SK-N-SH treated with all-trans-retinoic acid at 6 μM for 48 hours (cell line): ENCODE results near the gene TTC34.

Experiments used
- ATAC-seq: fragments of 200-7000 bp; cut with Tn5 transposase; 3 replicates; pipeline ENCODE4 v1.9.1; 2020; ENCODE audit warnings: mild to moderate bottlenecking, moderate library complexity
- ARNTL ChIP-seq: fragments of 450-650 bp; formaldehyde crosslinking; IDR thresholded peaks from 2 replicates; pipeline ENCODE4 v1.5.0; 2020; ENCODE audit warnings: low read depth, mild to moderate bottlenecking, moderate library complexity, borderline replicate concordance
- BACH2 ChIP-seq: fragments of 250-450 bp; sonication (Bioruptor Pico); IDR thresholded peaks from 2 replicates; pipeline ENCODE4 v1.9.0; 2021; ENCODE audit warnings: mild to moderate bottlenecking, borderline replicate concordance
- CSDC2 ChIP-seq: fragments of 250-450 bp; sonication (Bioruptor Pico); IDR thresholded peaks from 2 replicates; pipeline ENCODE4 v1.5.0; 2020; ENCODE audit warnings: mild to moderate bottlenecking, moderate library complexity
- ESRRG ChIP-seq: fragments of 250-450 bp; sonication (Bioruptor Pico); IDR thresholded peaks from 2 replicates; pipeline ENCODE4 v1.6.1; 2021; ENCODE audit warnings: mild to moderate bottlenecking
- GLIS3 ChIP-seq: fragments of 250-450 bp; sonication (Bioruptor Pico); IDR thresholded peaks from 2 replicates; pipeline ENCODE4 v1.5.0; 2020; ENCODE audit warnings: mild to moderate bottlenecking, moderate library complexity
- ISL1 ChIP-seq: fragments of 250-450 bp; sonication (Bioruptor Pico); IDR thresholded peaks from 2 replicates; pipeline ENCODE4 v2.1.2; 2022; ENCODE audit warnings: mild to moderate bottlenecking, moderate library complexity
- OSR1 ChIP-seq: fragments of 250-450 bp; sonication (Bioruptor Pico); IDR thresholded peaks from 2 replicates; pipeline ENCODE4 v1.8.0; 2022; ENCODE audit warnings: moderate library complexity, mild to moderate bottlenecking, inconsistent platforms
- PPARA ChIP-seq: fragments of 250-450 bp; sonication (Bioruptor Pico); IDR thresholded peaks from 2 replicates; pipeline ENCODE4 v1.5.0; 2020; ENCODE audit warnings: mild to moderate bottlenecking, borderline replicate concordance
- RARB ChIP-seq: fragments of 250-450 bp; sonication (Bioruptor Pico); IDR thresholded peaks from 2 replicates; pipeline ENCODE4 v1.8.0; 2021; ENCODE audit warnings: mild to moderate bottlenecking, moderate library complexity
- SNAI2 ChIP-seq: fragments of 250-450 bp; sonication (Bioruptor Pico); IDR thresholded peaks from 2 replicates; pipeline ENCODE4 v1.5.0; 2020; ENCODE audit warnings: mild to moderate bottlenecking, moderate library complexity
- TCF4 ChIP-seq: fragments of 250-450 bp; sonication (Bioruptor Pico); IDR thresholded peaks from 2 replicates; pipeline ENCODE4 v1.8.0; 2021; ENCODE audit warnings: mild to moderate bottlenecking, moderate library complexity, borderline replicate concordance
- TOX ChIP-seq: fragments of 250-450 bp; sonication (Bioruptor Pico); IDR thresholded peaks from 2 replicates; pipeline ENCODE4 v1.8.0; 2021; ENCODE audit warnings: mild to moderate bottlenecking, moderate library complexity, borderline replicate concordance
- ZC3H10 ChIP-seq: fragments of 250-450 bp; sonication (Bioruptor Pico); IDR thresholded peaks from 2 replicates; pipeline ENCODE4 v1.5.1; 2021; ENCODE audit warnings: mild to moderate bottlenecking, moderate library complexity
- ZFP3 ChIP-seq: fragments of 250-450 bp; sonication (Bioruptor Pico); IDR thresholded peaks from 2 replicates; pipeline ENCODE4 v1.5.0; 2020; ENCODE audit warnings: mild to moderate bottlenecking, moderate library complexity
- ZFP30 ChIP-seq: fragments of 450-650 bp; formaldehyde crosslinking; IDR thresholded peaks from 2 replicates; pipeline ENCODE4 v1.5.0; 2022; ENCODE audit warnings: mild to moderate bottlenecking, moderate library complexity
- ZNF565 ChIP-seq: fragments of 450-650 bp; formaldehyde crosslinking; conservative IDR thresholded peaks from 2 replicates; pipeline ENCODE4 v1.5.0; 2020; ENCODE audit warnings: low read depth, mild to moderate bottlenecking, moderate library complexity
- TF ChIP-seq, protein P1 (sequence below): fragments of 250-450 bp; sonication (Bioruptor Pico); IDR thresholded peaks from 2 replicates; pipeline ENCODE4 v1.8.0; 2021; ENCODE audit warnings: low read depth, mild to moderate bottlenecking, moderate library complexity, borderline replicate concordance
- TF ChIP-seq, protein P2 (sequence below): fragments of 250-450 bp; sonication (Bioruptor Pico); IDR thresholded peaks from 2 replicates; pipeline ENCODE4 v1.5.1; 2021; ENCODE audit warnings: mild to moderate bottlenecking, moderate library complexity
- TF ChIP-seq, protein P3 (sequence below): fragments of 250-450 bp; sonication (Bioruptor Pico); IDR thresholded peaks from 2 replicates; pipeline ENCODE4 v1.5.1; 2020; ENCODE audit warnings: low read depth, mild to moderate bottlenecking, moderate library complexity
- TF ChIP-seq, protein P4 (sequence below): fragments of 250-450 bp; sonication (Bioruptor Pico); IDR thresholded peaks from 2 replicates; pipeline ENCODE4 v1.8.0; 2020; ENCODE audit warnings: mild to moderate bottlenecking, moderate library complexity, borderline replicate concordance

The TTC34 gene

DNA sequence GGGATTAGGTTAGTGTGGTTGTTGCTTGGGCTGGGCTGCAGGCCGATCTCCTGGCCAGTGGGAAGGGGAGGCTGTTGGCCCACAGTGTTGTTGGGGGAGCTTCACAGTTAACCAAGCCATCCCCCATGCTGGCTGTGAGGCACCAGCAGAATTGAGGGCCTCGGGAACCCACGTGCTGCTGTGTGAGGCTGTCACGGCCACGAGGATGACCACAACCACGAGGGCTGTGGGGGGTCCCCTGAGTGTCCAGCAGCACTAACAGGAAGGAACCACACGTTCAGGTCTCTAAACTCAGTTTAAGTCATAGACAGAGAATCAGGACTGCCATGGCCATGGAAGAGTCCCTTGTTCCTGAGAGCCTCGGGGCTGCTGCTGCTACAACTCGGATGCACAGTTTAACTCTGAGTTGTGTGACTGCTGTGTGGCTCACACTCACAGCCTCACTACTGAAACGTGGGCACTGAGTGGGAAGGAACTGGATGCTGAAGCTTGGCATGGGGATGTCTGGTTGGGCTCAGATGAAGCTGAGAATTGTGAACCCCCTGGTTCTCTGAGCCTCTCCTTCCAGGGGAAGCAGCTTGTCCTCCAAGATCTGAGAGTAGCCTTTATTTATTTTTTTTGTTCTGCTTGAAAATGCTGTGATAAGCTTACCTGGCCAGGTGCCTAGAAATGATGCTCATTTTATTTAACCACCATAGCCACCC is 163.9 kb downstream of the TTC34 start (continued):
- TF ChIP-seq, protein P1, sequence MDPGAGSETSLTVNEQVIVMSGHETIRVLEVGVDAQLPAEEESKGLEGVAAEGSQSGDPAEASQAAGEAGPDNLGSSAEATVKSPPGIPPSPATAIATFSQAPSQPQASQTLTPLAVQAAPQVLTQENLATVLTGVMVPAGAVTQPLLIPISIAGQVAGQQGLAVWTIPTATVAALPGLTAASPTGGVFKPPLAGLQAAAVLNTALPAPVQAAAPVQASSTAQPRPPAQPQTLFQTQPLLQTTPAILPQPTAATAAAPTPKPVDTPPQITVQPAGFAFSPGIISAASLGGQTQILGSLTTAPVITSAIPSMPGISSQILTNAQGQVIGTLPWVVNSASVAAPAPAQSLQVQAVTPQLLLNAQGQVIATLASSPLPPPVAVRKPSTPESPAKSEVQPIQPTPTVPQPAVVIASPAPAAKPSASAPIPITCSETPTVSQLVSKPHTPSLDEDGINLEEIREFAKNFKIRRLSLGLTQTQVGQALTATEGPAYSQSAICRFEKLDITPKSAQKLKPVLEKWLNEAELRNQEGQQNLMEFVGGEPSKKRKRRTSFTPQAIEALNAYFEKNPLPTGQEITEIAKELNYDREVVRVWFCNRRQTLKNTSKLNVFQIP = no peak

DNA sequence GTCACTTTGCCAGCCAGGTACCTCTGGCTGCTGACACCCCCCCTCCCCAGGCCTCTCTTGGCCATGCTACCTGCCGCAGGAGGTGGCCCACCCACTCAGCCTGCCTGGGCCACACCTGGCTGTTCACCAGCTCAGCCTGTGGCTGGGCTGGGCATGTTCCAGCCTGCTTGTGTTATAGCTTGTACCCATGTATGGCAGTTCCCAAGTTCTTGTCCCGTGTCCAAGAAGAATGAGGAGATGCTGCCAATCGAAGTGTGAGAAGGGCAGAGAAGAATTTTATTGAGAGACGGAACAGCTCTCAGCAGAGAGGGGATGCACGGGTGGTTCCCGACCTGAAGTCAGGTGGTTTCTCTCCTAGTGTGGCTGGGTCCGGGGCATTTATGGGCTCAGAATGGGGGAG is 164.8 kb downstream of the TTC34 start:
- no peak for ATAC-seq
- TF ChIP-seq CSDC2 (CRISPR knock-in tag) (no peak), RARB (no peak), ISL1 (CRISPR knock-in tag) (no peak), TCF4 (CRISPR knock-in tag) (no peak), ZNF565 (CRISPR knock-in tag) (no peak), GLIS3 (no peak), ESRRG (no peak), SNAI2 (no peak), ZFP30 (CRISPR knock-in tag) (no peak), BACH2 (CRISPR knock-in tag) (no peak), TOX (no peak), OSR1 (CRISPR knock-in tag) (no peak), ARNTL (CRISPR knock-in tag) (no peak)
- TF ChIP-seq, protein P2, sequence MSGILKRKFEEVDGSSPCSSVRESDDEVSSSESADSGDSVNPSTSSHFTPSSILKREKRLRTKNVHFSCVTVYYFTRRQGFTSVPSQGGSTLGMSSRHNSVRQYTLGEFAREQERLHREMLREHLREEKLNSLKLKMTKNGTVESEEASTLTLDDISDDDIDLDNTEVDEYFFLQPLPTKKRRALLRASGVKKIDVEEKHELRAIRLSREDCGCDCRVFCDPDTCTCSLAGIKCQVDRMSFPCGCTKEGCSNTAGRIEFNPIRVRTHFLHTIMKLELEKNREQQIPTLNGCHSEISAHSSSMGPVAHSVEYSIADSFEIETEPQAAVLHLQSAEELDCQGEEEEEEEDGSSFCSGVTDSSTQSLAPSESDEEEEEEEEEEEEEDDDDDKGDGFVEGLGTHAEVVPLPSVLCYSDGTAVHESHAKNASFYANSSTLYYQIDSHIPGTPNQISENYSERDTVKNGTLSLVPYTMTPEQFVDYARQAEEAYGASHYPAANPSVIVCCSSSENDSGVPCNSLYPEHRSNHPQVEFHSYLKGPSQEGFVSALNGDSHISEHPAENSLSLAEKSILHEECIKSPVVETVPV (CRISPR knock-in tag) = no peak
- TF ChIP-seq, protein P3, sequence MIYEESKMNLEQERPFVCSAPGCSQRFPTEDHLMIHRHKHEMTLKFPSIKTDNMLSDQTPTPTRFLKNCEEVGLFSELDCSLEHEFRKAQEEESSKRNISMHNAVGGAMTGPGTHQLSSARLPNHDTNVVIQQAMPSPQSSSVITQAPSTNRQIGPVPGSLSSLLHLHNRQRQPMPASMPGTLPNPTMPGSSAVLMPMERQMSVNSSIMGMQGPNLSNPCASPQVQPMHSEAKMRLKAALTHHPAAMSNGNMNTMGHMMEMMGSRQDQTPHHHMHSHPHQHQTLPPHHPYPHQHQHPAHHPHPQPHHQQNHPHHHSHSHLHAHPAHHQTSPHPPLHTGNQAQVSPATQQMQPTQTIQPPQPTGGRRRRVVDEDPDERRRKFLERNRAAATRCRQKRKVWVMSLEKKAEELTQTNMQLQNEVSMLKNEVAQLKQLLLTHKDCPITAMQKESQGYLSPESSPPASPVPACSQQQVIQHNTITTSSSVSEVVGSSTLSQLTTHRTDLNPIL (CRISPR knock-in tag) = no peak
- TF ChIP-seq, protein P4, sequence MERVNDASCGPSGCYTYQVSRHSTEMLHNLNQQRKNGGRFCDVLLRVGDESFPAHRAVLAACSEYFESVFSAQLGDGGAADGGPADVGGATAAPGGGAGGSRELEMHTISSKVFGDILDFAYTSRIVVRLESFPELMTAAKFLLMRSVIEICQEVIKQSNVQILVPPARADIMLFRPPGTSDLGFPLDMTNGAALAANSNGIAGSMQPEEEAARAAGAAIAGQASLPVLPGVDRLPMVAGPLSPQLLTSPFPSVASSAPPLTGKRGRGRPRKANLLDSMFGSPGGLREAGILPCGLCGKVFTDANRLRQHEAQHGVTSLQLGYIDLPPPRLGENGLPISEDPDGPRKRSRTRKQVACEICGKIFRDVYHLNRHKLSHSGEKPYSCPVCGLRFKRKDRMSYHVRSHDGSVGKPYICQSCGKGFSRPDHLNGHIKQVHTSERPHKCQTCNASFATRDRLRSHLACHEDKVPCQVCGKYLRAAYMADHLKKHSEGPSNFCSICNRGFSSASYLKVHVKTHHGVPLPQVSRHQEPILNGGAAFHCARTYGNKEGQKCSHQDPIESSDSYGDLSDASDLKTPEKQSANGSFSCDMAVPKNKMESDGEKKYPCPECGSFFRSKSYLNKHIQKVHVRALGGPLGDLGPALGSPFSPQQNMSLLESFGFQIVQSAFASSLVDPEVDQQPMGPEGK = no peak

DNA sequence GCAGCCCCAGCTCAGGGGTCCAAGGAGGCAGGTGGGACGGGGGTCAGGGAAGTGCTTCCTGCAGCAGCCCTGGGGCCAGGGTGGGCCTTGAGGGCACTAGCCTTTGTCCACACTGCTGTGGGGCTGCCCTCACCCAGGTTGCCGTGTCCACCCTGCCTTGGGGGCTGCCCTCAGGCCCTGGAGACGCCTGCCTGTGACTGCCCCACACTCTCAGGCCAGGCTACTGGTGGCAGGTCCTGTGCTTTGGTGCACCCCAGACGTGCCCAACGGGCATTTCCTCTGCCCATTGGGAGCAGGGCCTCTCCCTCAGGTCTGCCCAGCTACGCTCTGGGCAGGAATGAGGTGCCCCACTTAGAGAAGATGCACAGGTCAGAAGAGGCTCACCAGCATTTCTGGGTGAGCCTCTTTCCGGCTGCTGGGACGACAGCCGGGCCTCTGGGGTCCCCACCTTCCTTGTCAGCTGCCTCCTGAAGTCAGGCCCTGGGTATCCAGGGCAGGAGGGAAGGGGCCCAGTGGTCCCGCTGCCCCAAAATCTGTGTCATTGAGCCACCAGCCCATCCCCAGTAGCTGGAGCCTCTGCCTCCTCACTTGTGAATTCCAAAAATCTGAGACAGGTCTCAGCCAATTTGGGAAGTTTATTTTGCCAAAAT is 166.0 kb downstream of the TTC34 start:
- no peak for TF ChIP-seq BACH2 (CRISPR knock-in tag)
- TF ChIP-seq, protein P3 (CRISPR knock-in tag) = no peak
- TF ChIP-seq ZFP3 = no peak
- no peak for TF ChIP-seq ESRRG
- TF ChIP-seq ZC3H10 = no peak
- no peak for TF ChIP-seq SNAI2
- no peak for TF ChIP-seq ARNTL (CRISPR knock-in tag)
- TF ChIP-seq, protein P1 = no peak
- TF ChIP-seq ZFP30 (CRISPR knock-in tag) = no peak
- no peak for TF ChIP-seq PPARA
- no peak for TF ChIP-seq TCF4 (CRISPR knock-in tag)
- TF ChIP-seq, protein P2 (CRISPR knock-in tag) = no peak
- no peak for TF ChIP-seq OSR1 (CRISPR knock-in tag)
- TF ChIP-seq GLIS3 = no peak
- ATAC-seq = no peak
